A172 (cell line): Measurements from ENCODE around the gene CCM2. TPM values are rescaled to one million over a fixed set of nuclear protein-coding genes. Genes with fewer than 3 reads are reported as not detected.
"Not testable (repeated sequence)": the region's sequence is repeated elsewhere in the genome, so short reads cannot be mapped to it uniquely, and the experiment has no call there.

Experiments used
- DNase-seq: peaks from one replicate; pipeline ENCODE4 v3.0.0-alpha.2; 2015; ENCODE audit warnings: low spot score
- total RNA-seq: library from RNA; depleted of rRNA; stranded (reverse); fragments of >200 nt; shearing (Covaris generic); gene quantifications from 2 replicates; pipeline ENCODE4 v1.2.3, GENCODE V29; 2014

Gene CCM2
- total RNA-seq, 1 experiment from 2014 or later, result 70.8 TPM

GRCh38 chr7:44999245-45000092 is 532 bp upstream of the CCM2 start:
- DNase-seq, result peak; percentile 98

DNA sequence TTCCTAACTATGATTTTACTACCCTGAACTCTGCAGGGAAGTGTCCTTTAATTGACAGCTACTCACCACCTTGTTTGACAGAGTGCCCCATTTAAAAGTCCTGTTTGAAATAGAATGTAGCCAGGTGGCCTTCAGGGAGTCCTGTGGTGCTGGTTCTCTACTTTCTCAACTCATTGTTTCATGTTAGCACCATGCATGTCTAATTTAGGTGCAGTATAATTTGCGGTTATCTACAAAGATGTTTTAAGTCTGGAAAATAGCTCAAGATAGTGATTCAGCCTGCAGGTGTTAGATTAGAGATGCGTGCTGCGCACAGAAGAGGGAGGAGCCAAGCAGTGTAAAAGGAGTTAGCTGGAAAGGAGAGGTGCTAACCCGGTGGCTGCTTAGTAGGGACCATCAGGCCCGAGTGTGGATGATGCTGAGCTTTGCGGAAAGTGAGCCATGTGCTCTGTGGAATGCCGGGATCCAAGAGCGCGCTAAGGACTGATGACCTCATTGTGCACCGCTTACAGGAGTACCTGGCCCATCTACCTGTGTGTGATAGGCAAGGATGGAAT is 1.2 kb downstream of the CCM2 start:
- peak; percentile 56 for DNase-seq

- DNase-seq, result no peak
Measured at GRCh38 chr7:45001826-45002225, 1.8 kb downstream of the CCM2 start.

GRCh38 chr7:45003789-45004188 is 3.8 kb downstream of the CCM2 start:
- no peak for DNase-seq

GRCh38 chr7:45007106-45007505 is 7.1 kb downstream of the CCM2 start:
- DNase-seq, result no peak

- DNase-seq, result no peak
Measured at GRCh38 chr7:45007571-45008328, 7.7 kb downstream of the CCM2 start.

GRCh38 chr7:45013465-45013967 is 13.5 kb downstream of the CCM2 start:
- no peak for DNase-seq

DNA sequence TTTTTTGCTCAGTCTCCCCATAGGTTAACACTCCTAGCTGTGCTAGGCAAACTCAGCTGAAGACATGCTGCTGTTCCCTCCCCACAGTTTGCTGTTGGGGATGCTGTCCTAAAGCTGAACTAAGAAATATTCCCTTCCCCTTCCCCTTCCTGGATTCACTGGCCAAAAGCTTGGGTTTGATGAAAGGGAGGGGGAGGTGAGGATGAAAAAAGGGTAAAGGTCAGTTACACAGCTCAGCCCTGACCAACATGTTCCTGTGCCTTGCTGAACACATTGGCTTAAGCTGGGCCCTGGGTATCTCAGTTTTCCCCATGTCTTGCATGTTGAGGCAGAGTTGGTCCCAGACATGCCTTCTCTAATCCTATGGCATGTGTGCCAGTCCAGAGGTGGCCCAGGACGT is 15.3 kb downstream of the CCM2 start:
- no peak for DNase-seq

DNA sequence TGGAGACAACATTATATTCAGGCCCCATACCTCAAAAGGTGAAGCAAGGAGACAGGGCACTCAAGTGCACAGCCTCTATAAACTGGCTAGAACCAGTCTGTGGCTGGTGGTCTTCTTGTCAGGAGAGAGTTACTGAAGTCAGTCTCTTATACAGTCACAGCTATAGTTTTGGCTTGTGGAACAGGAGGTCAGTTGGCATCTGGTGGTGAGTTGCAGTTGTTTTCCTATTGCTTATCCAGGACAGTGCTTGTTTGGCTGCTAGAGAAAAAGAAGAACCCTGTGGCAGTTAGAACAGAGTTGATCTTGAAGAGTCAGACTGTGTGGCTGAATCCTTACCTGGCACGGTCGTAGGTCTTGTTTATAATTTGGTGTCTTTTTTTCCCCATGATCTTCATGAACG is 17.3 kb downstream of the CCM2 start:
- no peak for DNase-seq

GRCh38 chr7:45020915-45021314 is 20.9 kb downstream of the CCM2 start:
- no peak for DNase-seq

DNA sequence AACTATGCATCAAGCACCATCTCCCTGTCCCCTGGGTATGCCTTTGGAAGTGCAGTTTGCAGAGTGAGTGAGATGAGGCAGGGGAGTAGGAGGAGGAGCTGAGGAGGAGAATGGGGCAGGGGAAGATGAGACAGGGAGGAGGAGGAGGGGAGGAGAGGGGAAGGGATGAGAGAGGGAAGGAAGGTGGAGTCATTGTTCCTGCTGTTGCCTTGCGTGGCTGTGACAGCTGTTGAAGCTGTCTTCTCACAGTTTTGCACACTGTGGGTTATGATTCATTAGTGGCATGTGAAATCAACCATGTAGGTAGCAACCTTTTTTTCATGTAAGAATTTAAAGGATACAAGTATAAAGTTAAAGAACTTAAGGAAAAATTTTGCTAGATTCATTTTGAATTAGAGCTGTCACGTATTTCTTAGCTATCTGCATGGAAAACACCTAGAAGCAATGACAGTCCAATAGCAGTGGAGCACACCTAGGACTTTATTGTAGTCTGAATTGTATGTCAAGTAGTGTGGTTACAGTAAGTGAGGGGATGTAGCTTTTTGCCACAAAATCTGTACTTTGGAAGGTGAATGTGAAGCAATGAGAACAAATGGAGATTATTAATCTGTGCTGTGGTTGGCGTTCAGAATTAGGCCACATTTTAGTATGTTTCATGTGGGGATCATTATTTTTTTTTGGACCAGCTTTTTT is 21.7 kb downstream of the CCM2 start:
- DNase-seq, result peak; percentile 49

- no peak for DNase-seq
Measured at GRCh38 chr7:45024126-45024744, 24.2 kb downstream of the CCM2 start.

- DNase-seq, result not testable (repeated sequence)
Measured at GRCh38 chr7:45025473-45025872, 25.5 kb downstream of the CCM2 start.

- no peak for DNase-seq
Measured at GRCh38 chr7:45026013-45026412, 26.0 kb downstream of the CCM2 start.

GRCh38 chr7:45026984-45027773 is 27.2 kb downstream of the CCM2 start:
- DNase-seq, result peak; percentile 18

DNA sequence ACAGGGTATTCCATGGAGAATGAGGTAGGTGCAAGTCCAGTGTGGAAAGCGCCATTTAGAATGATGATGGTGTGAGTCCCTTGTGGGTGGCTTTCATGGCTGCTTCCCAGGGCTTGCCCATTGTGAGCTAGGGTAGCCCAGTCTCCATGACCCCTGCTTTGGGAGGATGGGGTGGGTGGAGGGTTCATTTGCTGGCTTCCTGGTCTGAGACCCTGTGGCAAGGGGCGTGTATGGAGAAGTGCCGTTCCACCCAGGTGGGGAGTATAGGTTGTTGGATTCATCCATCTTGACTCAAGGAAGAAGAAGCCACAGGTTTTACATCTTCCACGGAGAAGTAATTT is 27.7 kb downstream of the CCM2 start:
- DNase-seq, result no peak

- DNase-seq, result no peak
Measured at GRCh38 chr7:45028138-45028919, 28.3 kb downstream of the CCM2 start.

- no peak for DNase-seq
Measured at GRCh38 chr7:45028920-45029344, 28.9 kb downstream of the CCM2 start.

DNA sequence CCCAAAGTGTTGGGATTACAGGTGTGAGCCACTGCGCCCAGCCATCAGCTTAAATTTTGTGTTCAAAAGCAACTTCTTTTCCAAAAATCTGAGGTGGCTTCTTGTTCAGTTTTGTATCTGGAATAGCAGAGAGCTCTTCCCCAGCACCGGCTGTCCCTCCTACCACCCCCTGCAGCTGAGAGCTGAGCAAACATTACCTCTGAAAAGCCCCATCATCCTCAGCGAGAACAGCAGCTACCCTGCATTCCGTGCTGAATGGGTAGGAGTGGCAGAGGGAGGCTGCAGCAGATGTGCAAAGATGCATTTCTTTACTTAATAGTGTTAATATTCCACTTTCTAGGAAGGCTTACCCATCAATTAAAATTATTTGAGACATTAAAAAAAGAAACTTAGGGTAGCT is 31.8 kb downstream of the CCM2 start:
- no peak for DNase-seq

DNA sequence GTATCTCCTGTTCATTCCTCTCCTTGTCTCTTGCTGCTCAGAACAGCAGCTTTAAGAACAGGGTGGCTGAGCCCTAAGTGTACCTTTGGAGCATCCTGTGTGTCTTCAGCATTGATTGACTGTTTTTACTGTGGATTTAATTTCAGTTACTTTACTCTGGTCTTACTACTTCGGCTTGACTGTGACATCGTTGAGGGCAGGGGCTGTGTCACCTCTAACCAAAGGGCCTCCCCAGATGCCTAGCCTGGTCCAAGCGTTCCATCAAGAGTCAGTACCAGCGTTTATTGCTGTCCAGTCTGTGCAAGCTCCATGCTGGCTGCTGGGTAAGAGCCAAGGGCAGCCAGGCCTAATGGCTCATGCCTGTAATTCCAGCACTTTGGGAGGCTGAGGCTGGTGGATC is 32.4 kb downstream of the CCM2 start:
- no peak for DNase-seq
